ENCODE data around the gene LDLRAP1. TPM values are rescaled to one million over a fixed set of nuclear protein-coding genes. Genes with fewer than 3 reads are reported as not detected.

Gene LDLRAP1
- total RNA-seq, 1 experiment from 2014 or later, result 10.4 TPM

DNA sequence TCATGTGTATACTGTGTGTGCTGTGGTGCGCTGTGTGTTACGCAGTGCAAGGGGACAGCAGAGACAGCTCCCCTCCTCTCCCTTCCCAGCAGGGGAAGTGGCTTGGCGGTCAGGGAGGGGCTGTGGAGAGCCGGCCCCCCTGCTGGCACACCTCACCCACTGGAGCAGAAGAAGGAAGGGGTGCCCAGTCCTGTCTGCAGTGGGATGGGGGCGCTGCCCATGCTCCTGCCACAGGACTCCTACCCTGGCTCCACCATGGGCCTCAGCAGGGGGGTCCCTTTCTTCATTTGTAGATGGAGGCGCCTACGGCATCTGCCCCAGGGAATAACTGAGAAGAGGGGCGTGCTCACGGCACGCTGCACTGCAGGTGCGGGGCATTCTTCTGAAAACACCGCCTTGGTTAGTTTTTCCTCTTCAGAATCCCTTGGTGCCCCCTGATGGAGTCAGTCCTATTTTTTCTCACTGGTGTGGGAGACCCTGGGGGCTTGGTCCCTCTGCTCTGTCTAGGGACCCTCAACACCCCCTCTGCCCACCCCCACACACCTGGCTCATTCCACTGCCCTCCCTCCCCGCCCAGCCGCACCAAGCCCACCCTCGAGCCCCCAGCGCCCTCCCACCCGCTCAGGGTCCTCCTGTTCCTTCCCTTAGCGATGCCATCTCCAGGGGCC, 13.8 kb upstream of the LDLRAP1 start:
- DNase-seq (ENCODE audit: low read depth in 1 of 2, low spot score in 2 of 2), result no peak
- no peak overlapping the region for H3K4me3 ChIP-seq
- no peak overlapping the region for H3K27ac ChIP-seq
- no peaks in the 10 kb centered on the region for H3K9me3 ChIP-seq (replicated peaks)
- H3K36me3 ChIP-seq, result no peaks in the 10 kb centered on the region
- no peaks in the 10 kb centered on the region for H3K27me3 ChIP-seq (replicated peaks)
- no peaks in the 10 kb centered on the region for H3K4me1 ChIP-seq (replicated peaks)

DNA sequence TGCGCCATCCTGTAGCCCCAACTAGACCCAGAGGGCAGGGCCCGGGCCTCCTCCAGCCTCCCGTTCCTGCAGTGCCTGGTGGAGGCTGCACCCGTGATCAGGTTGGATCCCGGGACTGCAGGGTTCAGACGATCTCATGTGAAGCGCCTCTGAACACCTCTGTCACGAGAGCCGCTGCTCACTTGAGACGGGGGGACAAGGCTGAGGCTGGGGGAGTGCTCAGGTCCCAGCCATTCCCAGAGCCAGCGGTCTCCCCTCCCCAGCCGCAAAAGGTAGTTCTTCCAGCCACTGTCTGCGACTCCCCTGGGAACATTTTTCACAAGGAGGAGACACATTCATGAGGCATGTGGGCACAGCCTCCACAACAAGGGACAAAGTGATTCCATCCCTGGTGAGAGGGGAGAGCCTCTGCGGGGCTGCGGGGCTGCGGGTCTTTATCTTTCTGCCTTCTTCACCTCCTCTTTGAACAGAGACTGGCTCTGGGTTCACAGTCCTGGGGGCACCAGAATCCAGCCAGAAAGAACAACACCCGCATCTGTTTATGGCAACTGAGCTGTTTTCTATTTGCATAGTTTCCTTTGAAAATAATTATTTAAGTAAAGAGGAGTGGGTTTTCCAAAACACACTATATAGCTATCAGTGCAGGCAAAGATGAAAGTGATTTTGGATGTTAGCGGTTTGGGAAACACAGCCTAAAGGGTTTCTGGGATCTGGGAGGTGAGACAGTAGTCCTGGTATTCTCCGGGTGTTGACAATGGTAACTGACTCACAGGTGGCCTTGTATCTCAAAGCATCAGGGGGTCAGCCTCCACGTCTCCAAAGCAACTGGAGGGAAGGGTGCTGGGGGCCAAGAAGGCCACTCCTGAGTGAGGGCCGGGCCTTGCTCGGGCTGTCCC, 13.0 kb upstream of the LDLRAP1 start:
- Histone ChIP-seq H3K27ac (no peak overlapping the region), H3K36me3 (no peaks in the 10 kb centered on the region), H3K9me3 (replicated peaks) (no peaks in the 10 kb centered on the region), H3K27me3 (replicated peaks) (no peaks in the 10 kb centered on the region), H3K4me1 (replicated peaks) (no peaks in the 10 kb centered on the region), H3K4me3 (no peak overlapping the region)
- no peak for DNase-seq (ENCODE audit: low read depth in 1 of 2, low spot score in 2 of 2)

DNA sequence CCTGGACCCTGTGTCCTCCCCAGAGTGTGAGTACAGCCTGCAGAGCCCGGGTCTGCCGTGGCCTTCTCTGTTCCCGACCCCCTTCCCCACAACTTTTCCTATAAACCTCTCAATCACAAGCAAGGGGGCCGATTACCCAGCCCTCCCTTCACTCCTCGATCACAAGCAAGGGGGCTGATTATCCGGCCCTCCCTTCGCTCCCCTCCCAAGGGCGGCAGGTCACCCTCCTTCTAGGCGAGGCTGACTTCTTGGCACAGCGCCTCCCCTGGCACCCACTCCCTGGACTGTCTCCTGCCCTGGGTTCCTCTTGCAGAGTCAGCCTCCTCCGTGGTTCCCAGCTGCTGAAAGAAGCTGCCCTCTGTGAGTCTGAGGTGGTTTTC, 12.3 kb upstream of the LDLRAP1 start:
- H3K36me3 ChIP-seq, result no peaks in the 10 kb centered on the region
- H3K27ac ChIP-seq, result no peak overlapping the region
- no peak for DNase-seq (ENCODE audit: low read depth in 1 of 2, low spot score in 2 of 2)
- no peaks in the 10 kb centered on the region for H3K4me1 ChIP-seq (replicated peaks)
- H3K27me3 ChIP-seq (replicated peaks), result no peaks in the 10 kb centered on the region
- no peak overlapping the region for H3K4me3 ChIP-seq
- no peaks in the 10 kb centered on the region for H3K9me3 ChIP-seq (replicated peaks)

DNA sequence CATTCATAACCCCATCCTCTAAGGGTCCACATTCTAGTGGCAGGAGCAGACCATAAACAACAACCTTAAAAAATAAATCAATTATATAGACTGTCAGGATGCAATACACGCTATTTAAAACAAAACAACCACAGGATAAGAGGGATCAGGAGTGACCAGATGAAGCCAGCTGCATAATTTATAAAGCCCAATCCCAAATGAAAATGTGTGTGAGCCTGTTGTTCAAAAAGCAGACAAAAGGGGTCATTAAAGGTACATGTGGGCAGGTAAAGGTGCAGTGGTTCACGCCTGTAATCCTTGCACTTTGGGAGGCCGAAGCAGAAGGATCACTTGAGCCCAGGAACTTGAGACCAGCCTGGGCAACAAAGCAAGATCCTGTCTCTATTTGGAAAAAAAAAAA, 10.4 kb upstream of the LDLRAP1 start:
- Histone ChIP-seq H3K4me1 (replicated peaks) (no peaks in the 10 kb centered on the region), H3K27me3 (replicated peaks) (no peaks in the 10 kb centered on the region), H3K36me3 (no peaks in the 10 kb centered on the region), H3K9me3 (replicated peaks) (no peaks in the 10 kb centered on the region), H3K4me3 (no peak overlapping the region), H3K27ac (no peak overlapping the region)
- DNase-seq (ENCODE audit: low read depth in 1 of 2, low spot score in 2 of 2), result no peak

DNA sequence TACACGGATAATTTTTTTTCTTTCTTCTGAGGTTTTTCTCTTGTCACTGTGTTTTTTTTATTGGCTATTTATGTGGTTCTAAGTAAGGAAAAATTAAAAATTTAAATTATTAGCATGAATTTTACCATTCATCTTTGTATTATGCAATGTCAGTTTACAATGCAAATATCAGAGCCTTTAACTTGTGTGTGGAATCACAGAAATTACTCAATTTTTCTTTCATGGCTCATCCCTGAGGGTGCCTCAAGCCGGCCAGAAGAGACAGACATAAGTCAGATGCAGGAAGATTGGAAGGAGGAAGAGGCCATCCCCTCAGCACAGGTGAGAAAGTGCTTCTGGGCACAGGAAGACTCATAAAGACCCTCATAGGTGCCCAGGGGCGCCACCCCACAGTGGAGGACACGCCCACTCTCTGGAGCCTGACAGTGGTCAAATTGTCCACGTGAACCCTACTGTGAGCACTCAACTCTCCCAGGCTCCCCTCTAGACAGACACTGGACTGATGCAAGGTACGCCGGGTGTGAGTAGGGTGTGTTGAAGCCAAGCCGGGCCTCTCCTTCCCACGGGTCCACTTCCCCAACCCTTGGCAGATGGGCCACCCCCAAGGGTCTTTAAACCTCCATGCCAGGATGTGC, 9.5 kb upstream of the LDLRAP1 start:
- Histone ChIP-seq H3K27me3 (replicated peaks) (no peaks in the 10 kb centered on the region), H3K27ac (no peak overlapping the region), H3K4me1 (replicated peaks) (no peaks in the 10 kb centered on the region), H3K9me3 (replicated peaks) (no peaks in the 10 kb centered on the region), H3K36me3 (no peaks in the 10 kb centered on the region), H3K4me3 (no peak overlapping the region)
- DNase-seq (ENCODE audit: low read depth in 1 of 2, low spot score in 2 of 2), result no peak

DNA sequence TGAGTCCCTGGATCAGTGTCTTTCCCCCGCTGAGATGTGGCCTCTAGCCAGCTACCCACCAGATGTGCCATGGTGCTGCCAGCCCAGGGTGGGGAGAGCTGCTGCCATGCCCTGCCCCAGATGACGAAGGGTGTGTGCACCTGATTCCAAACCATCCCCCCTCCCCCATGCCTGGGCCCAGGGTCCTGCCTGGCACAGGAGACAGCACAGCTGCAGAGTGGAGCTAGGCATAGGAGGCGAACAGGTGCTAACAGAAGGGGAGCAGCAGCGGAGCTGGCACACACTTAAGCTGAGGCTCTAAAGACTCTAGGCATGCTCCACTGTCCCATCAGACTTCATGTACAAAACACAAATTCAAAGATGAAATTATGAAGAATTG, 9.0 kb upstream of the LDLRAP1 start:
- no peak overlapping the region for H3K4me3 ChIP-seq
- H3K4me1 ChIP-seq (replicated peaks), result no peaks in the 10 kb centered on the region
- H3K36me3 ChIP-seq, result no peaks in the 10 kb centered on the region
- H3K9me3 ChIP-seq (replicated peaks), result no peaks in the 10 kb centered on the region
- H3K27ac ChIP-seq, result no peak overlapping the region
- no peak for DNase-seq (ENCODE audit: low read depth in 1 of 2, low spot score in 2 of 2)
- no peaks in the 10 kb centered on the region for H3K27me3 ChIP-seq (replicated peaks)

DNA sequence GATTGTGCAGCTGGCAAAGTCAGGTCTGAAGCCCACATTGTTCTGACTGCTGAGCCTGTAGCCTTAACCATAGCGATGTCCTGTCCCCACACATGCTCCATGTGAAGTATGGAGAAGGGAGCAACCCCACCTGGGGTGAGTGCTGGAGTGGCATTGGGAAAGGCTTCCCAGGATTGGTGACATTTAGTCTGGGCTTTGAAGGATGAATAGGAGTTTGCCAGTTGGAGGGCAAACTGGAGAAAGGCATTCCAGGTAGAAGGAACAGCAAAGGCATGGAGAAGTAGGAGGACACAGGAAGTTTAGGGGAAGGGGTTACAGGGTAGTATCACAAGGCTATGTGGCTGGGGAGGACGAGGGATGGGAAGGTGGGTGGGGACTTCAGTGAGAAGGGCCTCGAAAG, 7.3 kb upstream of the LDLRAP1 start:
- Histone ChIP-seq H3K27me3 (replicated peaks) (no peaks in the 10 kb centered on the region), H3K4me3 (no peak overlapping the region), H3K27ac (no peak overlapping the region), H3K36me3 (no peaks in the 10 kb centered on the region), H3K9me3 (replicated peaks) (no peaks in the 10 kb centered on the region), H3K4me1 (replicated peaks) (no peaks in the 10 kb centered on the region)
- no peak for DNase-seq (ENCODE audit: low read depth in 1 of 2, low spot score in 2 of 2)

DNA sequence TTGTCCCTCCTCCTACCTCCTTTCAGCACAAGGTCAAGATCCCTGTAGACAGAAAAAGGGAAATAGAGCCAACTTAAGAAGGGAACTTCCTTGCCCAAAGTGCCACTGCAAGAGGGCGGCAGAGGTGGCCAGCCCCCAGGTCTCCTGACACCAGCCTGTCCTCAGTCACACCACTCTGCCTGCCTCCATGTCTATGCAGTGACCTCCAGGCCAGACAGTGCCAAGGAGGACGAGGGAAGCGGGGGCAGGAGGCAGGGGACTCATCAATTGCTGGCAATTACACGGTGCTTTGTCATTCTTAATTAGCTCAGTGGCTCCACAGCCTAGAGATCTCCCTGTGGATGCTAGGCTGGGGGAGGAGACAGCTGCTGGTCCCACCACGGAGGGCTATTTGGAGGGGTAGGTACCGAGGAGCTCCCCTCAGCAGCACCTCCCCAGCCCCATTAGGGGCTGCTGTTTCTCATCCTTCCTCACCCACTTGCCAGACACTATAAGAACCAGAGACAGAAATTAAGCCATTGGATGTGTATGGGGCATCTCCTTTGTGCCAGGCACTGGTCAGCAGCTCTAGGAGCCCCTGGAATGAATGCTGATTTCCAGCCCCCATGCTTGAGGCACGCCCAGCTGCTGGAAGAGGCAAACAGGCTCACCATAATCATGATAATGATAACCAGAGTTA, 6.1 kb upstream of the LDLRAP1 start:
- Histone ChIP-seq H3K36me3 (no peaks in the 10 kb centered on the region), H3K4me3 (no peak overlapping the region), H3K4me1 (replicated peaks) (no peaks in the 10 kb centered on the region), H3K9me3 (replicated peaks) (no peaks in the 10 kb centered on the region), H3K27me3 (replicated peaks) (no peaks in the 10 kb centered on the region), H3K27ac (no peak overlapping the region)
- no peak for DNase-seq (ENCODE audit: low read depth in 1 of 2, low spot score in 2 of 2)

DNA sequence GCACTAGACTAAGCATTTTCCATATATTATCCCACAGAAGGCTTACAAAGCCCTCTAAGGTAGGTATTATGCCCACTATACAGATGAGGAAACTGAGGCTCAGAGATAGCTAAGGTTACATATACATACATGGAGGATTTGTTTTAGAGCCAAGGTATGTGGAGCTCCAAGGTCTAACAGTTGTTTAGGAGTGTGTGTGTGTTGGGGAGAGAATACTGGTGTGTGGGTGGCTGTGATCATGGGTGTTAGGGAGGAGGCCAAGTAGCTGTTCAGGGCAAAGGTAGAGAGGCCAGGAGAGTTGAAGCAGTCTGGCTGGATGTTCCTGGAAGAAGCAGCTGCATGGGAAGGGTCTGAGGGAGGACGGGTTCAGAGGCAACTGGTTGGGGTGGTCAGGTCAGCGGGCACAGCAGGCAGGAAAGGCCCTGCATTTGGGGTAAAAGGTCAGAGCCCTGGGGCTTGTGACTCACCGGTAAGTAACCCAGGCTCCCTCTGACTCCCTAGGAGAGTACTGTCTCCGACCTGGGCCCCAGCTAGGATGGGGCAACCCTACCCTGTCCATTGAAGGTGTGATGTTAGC, 5.1 kb upstream of the LDLRAP1 start:
- H3K9me3 ChIP-seq (replicated peaks), result no peaks in the 10 kb centered on the region

DNA sequence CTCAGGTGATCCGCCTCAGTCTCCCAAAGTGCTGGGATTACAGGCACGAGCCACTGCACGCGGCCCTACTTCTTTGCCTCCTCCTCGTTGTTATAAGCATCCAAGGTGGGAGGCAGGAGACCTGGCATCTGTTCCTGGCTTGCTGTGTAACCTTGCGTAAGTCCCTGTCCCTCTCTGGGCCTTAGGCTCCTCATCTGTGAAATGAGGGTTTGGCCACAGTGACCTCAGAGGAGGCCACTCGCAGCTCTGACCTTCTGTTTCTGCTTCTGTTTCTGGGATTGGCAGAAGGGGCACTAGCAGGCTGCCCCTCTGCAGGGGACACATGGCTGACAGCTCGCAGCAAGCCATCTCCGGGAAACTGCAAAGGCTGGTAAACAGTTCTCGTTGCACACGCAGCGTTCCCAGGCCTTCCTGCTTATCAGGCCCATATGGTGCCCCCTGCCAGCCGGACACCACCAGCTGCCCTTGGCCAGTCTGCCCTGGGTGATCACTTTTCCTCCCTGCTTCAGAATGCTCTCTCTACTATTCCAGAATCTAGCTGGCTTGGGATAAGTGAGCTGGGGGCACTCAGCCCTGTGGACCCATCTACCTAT, 2.6 kb upstream of the LDLRAP1 start:
- peaks cover 10% of the 10 kb centered on the region for H3K4me1 ChIP-seq (replicated peaks)
- H3K4me3 ChIP-seq, result no peak overlapping the region
- DNase-seq (ENCODE audit: low read depth in 1 of 2, low spot score in 2 of 2), result no peak
- H3K9me3 ChIP-seq (replicated peaks), result 0 out of 2 replicates have a peak, but pooled peaks cover 5% of the 10 kb centered on the region
- H3K36me3 ChIP-seq, result peaks cover 5% of the 10 kb centered on the region
- H3K27me3 ChIP-seq (replicated peaks), result no peaks in the 10 kb centered on the region
- H3K27ac ChIP-seq, result no peak overlapping the region

More for the DNA sequence above, 5.1 kb upstream of the LDLRAP1 start:
- DNase-seq (ENCODE audit: low read depth in 1 of 2, low spot score in 2 of 2), result no peak
- H3K27ac ChIP-seq, result no peak overlapping the region
- no peak overlapping the region for H3K4me3 ChIP-seq
- no peaks in the 10 kb centered on the region for H3K27me3 ChIP-seq (replicated peaks)
- no peaks in the 10 kb centered on the region for H3K36me3 ChIP-seq
- no peaks in the 10 kb centered on the region; the same call in 1 of the 2 replicates for H3K4me1 ChIP-seq (replicated peaks)

DNA sequence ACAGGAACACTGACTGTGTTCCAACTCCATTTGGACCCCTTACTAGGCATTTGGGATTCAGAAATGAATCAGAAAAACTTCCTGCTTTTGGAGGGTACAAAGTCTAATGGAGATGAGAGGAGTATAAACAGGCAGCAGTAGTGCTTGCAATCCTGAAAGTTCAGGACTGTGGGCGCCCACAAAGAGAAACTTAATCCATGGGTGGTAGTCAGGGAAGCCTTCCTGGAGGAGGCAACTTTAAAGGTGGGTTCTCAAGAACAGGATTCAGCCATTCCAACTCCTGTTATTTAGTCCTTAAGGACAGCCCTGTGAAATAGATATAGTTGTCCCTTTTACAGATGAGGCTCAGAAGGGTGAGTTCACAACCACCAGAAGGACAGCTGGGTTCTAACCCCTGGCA, 2.0 kb upstream of the LDLRAP1 start:
- Histone ChIP-seq H3K27ac (no peak overlapping the region), H3K9me3 (replicated peaks) (0 out of 2 replicates have a peak, but pooled peaks cover 5% of the 10 kb centered on the region), H3K36me3 (peaks cover 5% of the 10 kb centered on the region), H3K27me3 (replicated peaks) (no peaks in the 10 kb centered on the region), H3K4me3 (no peak overlapping the region), H3K4me1 (replicated peaks) (peaks cover 10% of the 10 kb centered on the region)
- no peak for DNase-seq (ENCODE audit: low read depth in 1 of 2, low spot score in 2 of 2)

DNA sequence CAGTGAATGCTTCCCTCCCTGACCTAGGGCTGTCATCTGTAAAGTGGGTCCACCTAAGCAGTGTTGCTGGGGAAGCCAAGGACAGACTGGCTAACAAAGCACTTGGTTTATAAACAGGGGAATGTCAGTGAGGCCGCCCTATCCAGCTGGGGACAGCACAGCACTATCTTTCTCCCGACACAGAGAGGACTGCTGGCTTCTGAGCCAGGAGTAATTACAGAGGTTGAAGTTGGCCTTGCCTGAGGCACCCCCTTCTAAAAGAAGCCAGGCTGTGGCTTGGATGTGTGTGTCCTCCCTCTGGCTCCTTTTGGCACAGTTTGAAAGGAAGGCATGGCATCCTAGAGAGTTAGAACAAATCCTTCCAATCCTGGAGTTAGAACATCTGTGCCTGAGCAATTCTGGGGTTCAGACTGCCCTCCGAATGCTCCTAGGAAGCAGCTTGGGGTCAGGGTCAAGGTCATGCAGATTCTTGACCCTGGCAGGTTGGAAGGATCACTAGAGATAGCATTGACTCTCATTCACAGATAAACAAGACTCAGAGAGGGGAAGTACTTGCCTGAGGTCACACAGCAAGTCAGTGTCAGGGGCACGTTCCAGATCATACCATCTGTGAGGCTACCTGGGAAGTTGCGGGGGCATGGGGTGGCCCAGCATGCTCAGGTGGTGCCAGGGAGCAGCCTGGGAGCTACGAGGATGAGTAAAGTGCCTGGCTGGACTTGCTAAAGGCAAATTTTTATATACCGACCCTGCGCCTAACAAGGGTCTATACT, 1.3 kb upstream of the LDLRAP1 start:
- Histone ChIP-seq H3K9me3 (replicated peaks) (0 out of 2 replicates have a peak, but pooled peaks cover 5% of the 10 kb centered on the region), H3K4me3 (no peak overlapping the region), H3K36me3 (peaks cover 5% of the 10 kb centered on the region), H3K27ac (no peak overlapping the region), H3K4me1 (replicated peaks) (peaks cover 10% of the 10 kb centered on the region), H3K27me3 (replicated peaks) (no peaks in the 10 kb centered on the region)
- DNase-seq (ENCODE audit: low read depth in 1 of 2, low spot score in 2 of 2), result no peak
